Kidney glomerular epithelial cell (primary cell): Measurements from ENCODE around the gene SSH2.
A peak's percentile ranks its signal among the peaks of the same experiment; 100 is the strongest.

ENCODE experiments used
- DNase-seq: peaks from one replicate; lab custom pipeline; 2025; lab: John Stamatoyannopoulos, UW

The SSH2 gene

DNA sequence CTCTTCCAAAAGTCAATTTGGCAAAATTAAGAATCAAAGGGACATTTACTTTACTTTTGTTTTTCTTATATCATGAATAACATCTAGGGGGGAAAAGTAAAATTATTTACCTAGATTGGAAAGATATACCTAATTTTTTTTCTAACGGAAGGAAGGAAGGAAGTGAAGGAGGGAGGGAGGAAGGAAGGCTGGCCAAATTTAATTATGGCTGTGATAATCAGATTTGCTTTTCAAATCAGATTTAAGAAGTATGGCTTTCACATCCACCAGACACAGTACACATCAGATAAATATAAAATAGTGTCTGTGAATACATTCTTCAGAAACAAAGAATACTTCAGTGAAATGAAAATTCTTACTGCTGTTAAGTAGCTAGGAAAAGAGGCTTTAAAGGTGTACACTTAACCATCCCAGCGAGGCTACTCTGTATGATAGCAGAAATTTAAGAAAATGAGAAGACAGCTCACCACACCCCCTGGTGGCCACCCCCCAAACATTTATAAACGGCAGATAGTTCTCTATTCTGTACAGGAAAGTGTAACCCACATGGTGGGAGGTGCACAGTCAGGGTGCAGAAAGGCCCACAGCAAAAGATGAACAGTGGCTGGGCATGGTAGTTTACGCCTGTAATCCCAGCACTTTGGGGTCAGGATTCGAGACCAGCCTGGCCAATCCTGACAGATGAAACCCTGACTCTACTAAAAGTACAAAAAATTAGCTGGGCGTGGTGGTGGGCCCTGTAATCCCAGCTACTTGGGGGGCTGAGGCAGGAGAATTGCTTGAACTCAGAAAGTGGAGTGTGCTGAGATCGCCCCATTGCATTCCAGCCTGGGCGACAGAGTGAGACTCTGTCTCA lies 150.8 kb downstream of the SSH2 start:
- DNase-seq, result peak; percentile 45

DNA sequence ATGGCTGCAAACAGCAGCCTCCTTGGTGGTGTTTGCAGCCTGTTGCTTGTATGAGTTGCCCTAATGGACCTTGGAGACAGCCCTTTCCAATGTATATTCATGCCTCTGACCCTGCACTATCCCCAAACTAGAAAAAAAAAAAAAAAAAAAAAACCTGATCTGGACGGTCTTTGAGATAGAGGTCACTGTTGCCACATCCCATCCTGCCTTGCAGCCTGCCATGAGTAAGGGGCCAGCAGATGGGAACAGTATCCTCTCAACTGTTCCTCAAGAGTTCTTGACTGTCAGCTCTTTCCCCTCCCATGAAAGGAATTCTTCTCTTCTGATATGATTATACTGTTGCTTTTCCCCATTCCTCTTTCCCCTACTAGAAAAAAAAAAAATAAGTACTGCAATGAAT lies 152.4 kb downstream of the SSH2 start:
- DNase-seq, result no peak

DNA sequence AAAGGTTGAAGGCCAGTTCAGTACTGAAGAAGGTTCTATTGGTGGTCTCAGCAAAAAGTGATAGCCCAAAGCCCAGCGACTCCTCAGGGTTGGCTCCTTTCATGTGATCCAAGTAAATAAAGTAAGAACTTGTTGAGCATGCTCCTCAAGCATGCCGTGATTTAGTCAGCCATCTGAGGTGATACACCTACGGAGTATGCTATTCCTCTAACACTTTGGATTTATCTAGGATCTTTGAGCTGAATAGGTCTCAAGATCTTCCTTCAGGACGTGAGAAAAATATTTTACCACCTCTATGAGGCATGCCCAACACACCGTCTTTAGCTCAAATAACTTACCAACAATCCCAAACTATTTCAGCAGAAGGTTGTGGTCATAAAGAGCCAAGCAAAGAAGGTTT lies 154.0 kb downstream of the SSH2 start:
- no peak for DNase-seq

DNA sequence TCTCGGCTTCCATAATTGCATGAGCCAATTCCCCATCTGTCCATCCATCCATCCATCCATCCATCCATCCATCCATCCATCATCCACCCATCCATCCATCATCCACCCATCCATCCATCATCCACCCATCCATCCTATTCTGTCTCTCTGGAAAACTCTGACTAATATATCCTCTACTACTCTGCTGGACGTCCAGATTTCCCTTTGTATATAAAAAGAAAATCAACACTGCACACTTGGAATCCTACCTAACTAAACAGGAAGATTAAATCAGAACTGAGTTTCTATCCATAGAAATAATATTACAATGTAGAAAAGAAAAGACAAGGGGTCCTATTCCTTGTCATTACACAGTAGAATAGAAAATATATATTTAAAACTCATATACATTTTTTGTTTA lies 157.0 kb downstream of the SSH2 start:
- DNase-seq, result no peak

DNA sequence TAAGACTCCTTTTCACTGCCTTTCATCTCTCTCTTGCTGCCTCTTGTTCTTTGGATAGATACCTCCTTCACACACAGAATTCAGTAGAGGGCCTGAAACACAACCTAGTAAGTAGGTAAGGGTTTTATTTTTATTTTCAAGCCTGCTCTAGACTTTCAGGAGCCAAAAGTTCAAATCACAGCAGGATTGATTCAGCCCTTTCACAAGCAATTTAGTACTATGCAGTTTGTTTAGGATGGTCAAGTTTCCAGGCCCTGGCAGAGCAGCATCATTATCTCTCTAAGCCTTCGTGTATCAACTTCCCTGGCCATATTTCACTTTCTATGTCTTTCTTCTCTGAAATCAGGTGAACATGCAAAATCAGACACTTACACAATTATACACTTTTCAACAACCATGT lies 158.5 kb downstream of the SSH2 start:
- no peak for DNase-seq

DNA sequence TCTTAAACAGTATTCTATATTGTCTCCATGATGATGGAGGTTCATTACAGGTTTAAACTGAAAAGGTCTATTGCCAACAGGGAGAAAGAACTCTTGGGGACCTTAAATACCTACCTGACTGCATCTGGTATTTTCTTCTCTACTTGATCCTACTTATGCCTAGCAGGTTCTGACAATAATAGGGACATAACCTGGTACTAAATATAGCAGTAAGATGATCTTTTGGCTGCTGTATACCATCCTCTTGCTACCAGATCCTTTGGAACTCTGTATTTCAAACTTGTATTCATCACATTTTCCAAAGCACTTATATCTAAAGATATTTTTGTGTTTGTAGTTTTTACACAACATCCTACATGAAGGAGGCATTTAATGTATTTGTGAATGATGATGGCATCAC lies 160.8 kb downstream of the SSH2 start:
- DNase-seq, result no peak

DNA sequence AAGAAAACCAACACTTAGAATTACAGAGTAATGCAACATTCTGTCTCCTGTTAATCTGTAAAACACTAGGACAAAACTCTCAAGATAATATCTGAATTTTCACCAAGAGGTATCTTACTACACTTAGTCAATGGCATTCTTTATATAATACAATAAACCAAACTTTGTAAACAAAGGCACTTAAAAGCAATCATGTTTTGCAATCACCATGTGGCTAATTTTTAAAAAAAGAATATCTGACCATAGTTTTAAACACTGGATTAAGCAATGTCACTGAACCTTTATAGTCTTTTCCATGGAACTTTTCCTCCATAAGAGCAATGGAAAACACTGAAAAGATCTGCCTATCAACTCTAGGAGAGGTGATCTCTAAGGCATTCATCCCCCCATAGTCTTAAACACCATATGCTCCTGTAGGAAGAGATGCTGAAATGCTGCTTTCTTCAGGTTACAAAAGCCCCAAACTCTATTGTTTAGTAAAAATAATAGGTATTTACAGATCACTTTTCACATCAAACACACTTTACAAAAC lies 163.2 kb downstream of the SSH2 start:
- DNase-seq, result no peak

DNA sequence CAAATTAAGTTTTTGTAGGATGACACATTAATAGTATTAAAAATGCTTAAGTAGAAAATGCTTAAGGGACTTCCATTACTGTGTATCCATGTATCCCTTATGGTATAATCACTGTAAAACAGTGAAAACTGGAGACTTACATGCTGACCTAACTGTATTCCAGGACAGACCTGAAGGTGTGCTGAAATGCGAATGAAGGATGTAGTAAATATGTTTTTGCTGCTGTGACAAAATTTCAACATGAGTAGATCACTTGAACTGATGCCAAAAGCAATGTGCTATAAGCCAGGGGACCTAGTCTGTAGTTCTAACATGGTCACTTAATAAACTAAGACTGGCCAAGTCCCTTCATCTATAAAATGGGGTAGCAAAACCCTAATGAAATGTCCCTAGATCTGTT lies 165.3 kb downstream of the SSH2 start:
- no peak for DNase-seq

DNA sequence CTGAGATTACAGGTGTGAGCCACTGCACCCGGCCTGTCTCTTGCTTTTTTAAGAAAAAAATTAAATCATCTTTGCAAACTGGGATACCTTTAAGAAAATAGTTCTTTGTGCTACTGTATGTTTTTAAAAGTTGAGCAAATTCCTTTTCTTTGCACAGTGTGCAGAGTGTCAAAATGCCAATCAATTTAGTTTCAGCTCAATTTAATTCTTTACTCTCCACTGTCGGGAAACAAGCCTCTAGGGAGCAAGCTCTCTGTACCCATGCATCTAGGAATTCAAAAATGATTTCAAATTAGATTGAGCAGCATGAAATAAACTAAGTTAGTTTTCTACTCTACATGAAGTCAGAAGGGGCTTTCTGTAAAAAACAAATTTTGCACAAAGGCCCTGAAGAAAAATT lies 165.8 kb downstream of the SSH2 start:
- no peak for DNase-seq

DNA sequence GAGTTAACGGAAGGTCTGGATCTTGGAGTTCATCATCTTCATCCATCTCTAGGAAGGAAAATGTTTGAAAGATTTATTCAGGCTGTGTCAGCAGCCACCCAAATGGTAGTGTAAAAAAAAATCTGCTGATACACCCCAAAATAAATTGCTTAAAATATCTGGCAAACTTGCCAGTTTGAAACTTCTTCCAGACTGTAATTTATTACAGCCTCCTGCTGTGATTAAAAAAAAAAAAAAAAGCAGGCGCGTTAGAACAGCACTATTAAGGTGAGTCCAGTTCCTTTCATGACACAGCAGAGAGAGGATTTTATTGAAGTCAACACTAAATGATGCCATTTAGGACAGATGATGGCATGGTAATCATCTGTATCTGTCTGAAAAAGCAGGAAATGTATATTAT lies 166.8 kb downstream of the SSH2 start:
- DNase-seq, result no peak

DNA sequence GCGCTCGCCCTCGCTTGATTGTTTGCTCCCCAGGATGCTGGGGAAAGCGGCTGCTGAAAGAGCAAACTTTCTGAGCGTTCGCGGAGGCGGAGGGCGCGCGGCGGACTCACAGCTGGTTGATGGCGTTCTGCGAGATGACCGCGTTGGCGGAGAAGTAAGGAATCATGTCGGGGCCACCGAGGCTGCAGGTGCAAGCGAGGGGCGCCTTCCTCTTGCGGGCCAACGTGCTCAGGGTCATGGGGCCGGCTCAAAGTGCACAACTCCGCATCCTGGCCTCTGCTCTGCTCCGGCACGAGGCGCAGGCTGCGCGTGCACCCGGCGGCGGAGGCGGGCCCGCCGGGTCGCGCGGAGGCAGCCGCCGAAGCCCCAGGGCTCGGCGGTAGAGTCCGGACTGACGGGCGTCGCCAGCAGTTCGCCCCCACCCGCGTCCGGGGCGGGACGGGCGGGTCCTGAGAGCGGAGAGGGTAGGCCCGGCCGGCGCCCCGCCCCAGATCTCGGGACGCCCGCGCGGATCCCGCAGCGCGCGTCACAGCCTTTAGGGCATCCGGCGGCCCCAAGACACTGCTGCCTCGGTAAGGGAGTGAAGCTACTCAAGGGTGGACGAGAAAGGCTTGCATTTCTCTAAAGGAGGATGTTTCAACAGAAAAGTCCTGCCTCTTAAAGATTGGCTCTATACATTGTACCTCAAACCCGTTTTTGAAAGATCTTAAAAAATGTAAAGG lies 168.8 kb downstream of the SSH2 start:
- DNase-seq, result peak; percentile 76

DNA sequence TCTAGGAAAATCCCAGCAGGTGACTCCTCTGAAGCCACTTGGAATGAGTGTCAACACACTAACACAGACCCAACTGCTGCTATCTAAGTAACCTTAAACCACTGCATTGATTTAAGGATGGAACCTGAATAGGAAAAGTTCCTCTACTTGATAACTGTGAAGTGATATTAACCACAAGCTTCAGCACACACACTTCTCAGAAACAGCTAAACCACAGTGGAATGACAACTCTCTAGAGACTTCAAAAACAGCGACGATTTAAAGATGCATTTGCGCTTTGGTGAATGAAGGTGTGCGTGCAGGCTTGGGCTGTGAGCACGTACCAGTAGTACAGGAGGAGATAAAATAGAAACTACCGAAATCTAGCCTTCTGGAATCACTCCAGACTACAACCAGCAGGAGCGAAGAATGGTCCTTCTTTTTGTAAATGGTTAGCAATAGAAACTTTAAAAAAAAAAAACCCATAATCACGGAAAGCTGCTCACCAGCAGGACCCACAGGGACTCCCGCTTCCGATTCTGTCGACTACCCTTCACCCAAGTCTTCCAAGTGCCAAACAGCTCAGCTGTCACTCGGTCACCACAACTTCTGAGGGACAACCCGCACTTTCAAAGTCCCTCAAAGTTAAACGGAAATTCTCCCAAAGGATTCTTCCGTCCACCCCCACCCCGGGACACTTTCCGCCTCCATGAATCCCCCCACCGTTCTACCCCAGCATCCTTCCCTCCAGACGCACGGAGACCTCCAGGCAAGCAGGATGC lies 169.6 kb downstream of the SSH2 start:
- DNase-seq, result no peak

DNA sequence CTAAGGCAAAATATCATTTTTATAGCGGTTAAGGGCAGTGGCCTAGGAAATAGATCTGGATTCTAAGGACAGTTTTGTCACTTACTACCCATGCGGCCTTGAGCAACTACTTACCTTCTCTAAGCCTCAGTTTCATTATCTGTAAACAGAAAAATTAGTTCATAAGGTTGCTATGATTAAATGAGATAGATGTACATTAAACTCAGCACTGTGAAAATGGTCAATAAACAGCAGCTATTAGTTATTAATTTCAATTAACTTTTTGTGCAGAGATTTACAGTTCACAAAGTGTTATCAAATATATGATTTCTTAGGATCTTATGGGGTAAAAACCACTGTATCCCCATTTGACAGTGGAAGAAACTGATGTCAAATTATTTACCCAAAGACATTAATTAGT lies 171.8 kb downstream of the SSH2 start:
- DNase-seq, result no peak

DNA sequence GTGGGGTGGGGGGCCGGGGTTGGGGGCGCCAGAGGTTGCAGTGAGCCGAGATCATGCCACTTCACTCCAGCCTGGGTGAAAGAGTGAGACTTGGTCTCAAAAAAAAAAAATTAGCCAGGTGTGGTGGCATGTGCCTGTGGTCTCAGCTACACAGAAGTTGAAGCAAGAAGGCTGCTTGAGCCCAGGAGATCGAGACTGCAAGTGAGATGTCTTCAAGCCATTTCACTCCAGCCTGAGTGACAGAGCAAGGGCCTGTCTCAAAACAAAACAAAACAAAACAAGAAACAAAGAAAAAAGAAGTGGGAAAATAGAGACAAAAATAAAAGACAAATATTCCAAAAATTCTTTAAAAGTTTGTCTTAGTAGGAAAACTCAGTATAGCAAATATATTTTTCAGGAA lies 172.2 kb downstream of the SSH2 start:
- no peak for DNase-seq

DNA sequence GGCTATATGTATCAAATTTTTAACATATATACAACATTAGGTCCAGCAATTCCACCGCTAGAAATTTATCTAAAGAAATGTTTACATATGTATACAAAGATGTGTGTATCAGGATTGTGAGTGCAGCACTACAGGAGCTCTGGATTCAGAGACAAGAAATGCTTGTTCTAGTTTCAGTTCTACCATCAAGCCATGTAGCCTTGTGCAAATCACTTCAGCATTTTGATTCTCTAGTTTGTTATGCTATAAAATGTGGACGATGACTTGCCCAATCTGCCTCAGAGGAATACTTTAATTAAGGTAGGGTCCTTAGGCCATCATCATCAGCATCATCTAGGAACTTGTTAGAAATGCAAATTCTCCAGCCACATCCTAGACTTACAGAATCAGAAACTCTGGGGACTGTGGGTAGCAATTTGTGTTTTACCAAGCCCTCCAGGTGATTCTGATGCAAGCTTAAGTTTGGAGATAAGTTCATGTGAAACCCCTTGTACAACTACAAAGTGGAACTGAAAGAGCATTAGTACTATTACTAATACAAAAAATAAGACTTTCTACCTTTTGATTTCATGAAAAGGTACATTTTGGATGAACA lies 176.1 kb downstream of the SSH2 start:
- no peak for DNase-seq

DNA sequence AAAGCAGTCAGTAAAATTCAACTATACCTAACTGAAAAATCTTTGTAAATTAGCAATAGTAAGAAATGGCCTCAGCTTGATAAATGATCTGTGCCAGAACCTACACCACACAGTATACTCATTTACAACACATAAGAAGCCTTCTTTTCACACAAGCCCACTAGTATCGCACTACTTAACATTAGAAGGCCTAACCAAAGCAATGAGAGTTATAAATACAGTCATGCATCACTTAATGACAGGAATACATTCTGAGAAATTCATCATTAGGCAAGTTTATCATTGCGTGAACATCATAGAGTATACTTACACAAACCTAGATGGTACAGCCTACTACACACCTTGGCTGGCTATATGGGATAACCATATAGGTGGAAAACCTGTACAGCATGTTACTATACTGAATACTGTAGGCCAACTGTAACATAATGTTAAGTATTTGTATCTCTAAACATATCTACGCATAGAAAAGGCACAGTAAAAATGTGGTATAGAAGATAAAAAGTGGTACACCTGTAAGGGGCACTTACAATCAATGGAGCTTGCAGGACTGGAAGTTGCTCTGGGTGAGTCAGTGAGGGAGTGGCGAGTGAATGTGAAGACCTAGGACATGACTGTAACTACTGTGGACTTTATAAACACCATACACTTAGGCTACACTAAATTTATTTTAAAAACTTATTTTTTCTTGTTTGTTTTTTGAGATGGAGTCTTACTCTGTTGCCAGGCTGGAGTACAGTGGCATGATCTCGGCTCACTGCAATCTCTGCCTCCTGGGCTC lies 180.8 kb downstream of the SSH2 start:
- DNase-seq, result no peak

DNA sequence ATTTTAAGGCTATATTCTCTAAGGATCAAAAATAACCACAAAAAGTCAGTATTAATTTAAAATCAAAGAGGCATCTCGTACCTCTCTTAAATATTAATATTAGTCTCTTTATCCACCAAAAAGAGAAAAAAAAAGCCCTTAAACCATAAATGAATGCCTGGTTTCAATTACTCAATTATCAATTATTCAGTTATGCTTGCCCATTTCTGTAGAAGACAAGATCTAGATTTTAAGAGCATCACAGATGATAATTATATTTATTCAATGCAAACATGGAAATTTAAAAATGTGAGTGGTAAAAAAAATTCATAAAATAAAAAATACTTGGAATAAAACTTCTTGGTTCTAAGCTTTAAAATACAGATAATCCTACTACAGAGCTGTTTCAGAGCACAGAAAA lies 181.6 kb downstream of the SSH2 start:
- no peak for DNase-seq

DNA sequence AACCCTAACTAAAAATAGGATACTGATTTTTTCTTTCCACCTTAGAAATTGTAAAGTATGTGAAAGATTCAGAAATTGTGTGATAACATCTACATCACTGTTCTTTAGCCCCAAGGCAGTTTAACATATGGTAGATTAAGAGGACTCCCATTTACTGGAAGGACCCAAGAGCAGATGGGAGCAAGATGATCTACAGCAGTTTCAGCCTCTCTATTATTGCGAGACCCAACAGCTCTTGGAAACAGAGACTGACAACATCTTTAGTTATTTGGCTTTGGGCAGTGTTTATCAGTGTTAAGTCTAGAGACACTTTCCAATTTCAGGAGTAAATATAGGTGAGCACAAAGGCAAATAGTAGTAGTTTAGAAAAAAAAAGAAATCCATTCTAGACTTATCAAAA lies 182.4 kb downstream of the SSH2 start:
- no peak for DNase-seq

DNA sequence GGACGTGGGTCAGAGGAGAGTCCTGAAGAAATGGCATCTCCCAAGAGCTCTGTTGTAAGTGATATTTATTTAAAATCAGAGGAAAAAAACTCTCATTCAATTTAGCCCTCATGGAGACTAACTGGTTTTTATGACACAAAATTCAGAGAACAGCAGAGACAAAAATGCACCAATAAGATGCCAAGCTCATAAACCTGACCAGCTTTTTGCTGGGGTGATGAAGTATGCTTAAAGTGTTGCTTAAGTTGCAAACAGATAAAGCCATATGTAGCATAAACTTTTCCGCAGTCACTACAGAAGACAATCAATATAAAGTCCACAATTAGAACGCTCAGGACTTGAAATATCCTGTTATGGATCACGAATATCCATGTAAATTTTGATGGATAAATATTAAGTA lies 183.4 kb downstream of the SSH2 start:
- no peak for DNase-seq

DNA sequence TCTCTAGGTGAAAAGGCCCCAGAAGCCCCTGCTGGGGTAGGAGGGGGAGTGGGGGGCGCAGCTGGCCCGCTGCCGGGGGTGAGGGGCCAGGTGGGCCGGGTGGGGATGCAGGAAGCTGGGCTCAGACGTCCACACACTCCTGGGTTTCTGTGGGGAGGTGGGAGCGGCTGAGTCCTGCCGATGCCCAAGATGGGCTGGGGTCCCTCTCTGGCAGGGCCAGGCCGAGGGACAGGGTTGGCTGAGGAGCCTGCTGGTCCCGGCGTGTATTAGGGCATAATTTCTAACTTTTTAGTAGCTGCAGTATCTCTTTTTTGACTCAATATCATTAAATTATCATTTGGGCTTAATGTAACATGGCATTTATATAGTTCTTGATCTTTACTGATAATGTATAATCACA lies 185.9 kb downstream of the SSH2 start:
- no peak for DNase-seq

DNA sequence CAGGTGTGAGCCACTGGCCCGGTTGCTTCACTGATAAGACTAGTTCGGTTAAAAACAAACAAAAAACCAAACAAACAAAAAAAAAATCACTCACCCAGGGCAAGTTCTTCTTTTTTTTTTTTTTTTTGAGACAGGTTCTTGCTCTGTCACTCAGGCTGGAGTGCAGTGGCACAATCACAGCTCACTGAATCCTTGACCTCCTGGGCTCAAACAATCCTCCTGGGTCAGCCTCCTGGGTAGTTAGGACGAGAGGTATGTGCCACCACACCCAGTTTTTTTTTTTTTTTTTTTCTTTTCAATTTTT lies 187.9 kb downstream of the SSH2 start:
- DNase-seq, result no peak

DNA sequence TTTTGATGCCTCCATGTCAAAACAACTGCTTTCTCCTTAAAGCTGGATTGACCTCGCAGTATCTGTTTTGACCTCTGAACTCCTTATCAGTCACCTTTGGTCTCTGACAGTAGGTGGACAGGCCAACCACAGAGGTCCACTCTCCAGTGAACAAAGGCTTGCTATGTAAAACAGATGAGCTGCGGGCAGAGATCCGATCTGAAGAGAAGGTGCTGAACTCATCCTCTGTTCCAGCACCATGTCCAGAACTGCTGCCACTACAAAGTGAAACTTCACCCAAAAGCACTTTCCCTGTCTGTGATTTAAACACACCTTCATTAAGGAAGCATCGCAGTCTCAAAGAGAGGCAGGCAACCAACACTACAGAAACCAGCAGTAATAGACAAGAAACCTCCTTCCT lies 190.0 kb downstream of the SSH2 start:
- DNase-seq, result no peak
